HepG2 (cell line): ENCODE results near the gene BEAN1. TPM values are rescaled to one million over a fixed set of nuclear protein-coding genes. Genes with fewer than 3 reads are reported as not detected.
A peak's percentile ranks its signal among the peaks of the same experiment; 100 is the strongest.

Experiments used
- ATF4 ChIP-seq, 2 experiments: fragments of 450-650 bp in 1 of 2; sonication (generic) in 1 of 2; formaldehyde crosslinking; IDR thresholded peaks; 2 replicates each; pipeline versions ENCODE4 v1.5.0 to v1.8.0; 2020 to 2022; ENCODE audit warnings: mild to moderate bottlenecking in 1 of 2, missing genetic modification reagents in 1 of 2
- BRD4 ChIP-seq: sonication (generic); formaldehyde crosslinking; IDR thresholded peaks from 2 replicates; pipeline ENCODE4 v1.4.0; 2020; ENCODE audit warnings: missing genetic modification reagents
- CC2D1A ChIP-seq: sonication (generic); formaldehyde crosslinking; IDR thresholded peaks from 2 replicates; pipeline ENCODE4 v1.8.1; 2023; ENCODE audit warnings: mild to moderate bottlenecking, missing genetic modification reagents
- DNMT3B ChIP-seq: conservative IDR thresholded peaks from 2 replicates; pipeline ENCODE4 v1.6.1; 2016; ENCODE audit warnings: missing biosample characterization, control low read depth
- ETV5 ChIP-seq: IDR thresholded peaks from 2 replicates; pipeline ENCODE4 v1.6.1; 2018; ENCODE audit warnings: missing biosample characterization, missing genetic modification reagents, inconsistent platforms, borderline replicate concordance
- FIP1L1 ChIP-seq: fragments of 200-400 bp; formaldehyde crosslinking; IDR thresholded peaks from 2 replicates; pipeline ENCODE4 v1.6.1; 2018; ENCODE audit warnings: low read depth, mild to moderate bottlenecking, low read length, moderate library complexity, borderline replicate concordance; ENCODE audit not compliant: insufficient read depth
- FOXJ3 ChIP-seq: sonication (generic); formaldehyde crosslinking; IDR thresholded peaks from 2 replicates; pipeline ENCODE4 v1.4.0; 2020; ENCODE audit warnings: missing genetic modification reagents, mild to moderate bottlenecking, borderline replicate concordance
- GATAD2A ChIP-seq: IDR thresholded peaks from 2 replicates; pipeline ENCODE4 v1.6.1; 2016
- HMG20B ChIP-seq: conservative IDR thresholded peaks from 2 replicates; pipeline ENCODE4 v1.6.1; 2016; ENCODE audit warnings: missing genetic modification reagents, missing compliant biosample characterization
- MED8 ChIP-seq: sonication (generic); formaldehyde crosslinking; IDR thresholded peaks from 2 replicates; pipeline ENCODE4 v1.8.1; 2023; ENCODE audit warnings: mild to moderate bottlenecking, missing genetic modification reagents; ENCODE audit not compliant: insufficient replicate concordance
- MIXL1 ChIP-seq: IDR thresholded peaks from 2 replicates; pipeline ENCODE4 v1.6.1; 2016
- PAWR ChIP-seq: sonication (generic); formaldehyde crosslinking; IDR thresholded peaks from 2 replicates; pipeline ENCODE4 v1.4.0; 2020; ENCODE audit warnings: missing genetic modification reagents, mild to moderate bottlenecking, borderline replicate concordance
- PCBP2 ChIP-seq: fragments of 200-400 bp; formaldehyde crosslinking; optimal IDR thresholded peaks from 2 replicates; pipeline ENCODE3; 2018; ENCODE audit warnings: low read length, low read depth; ENCODE audit not compliant: poor library complexity, severe bottlenecking
- PHF20 ChIP-seq: sonication (generic); formaldehyde crosslinking; IDR thresholded peaks from 2 replicates; pipeline ENCODE4 v1.5.0; 2020; ENCODE audit warnings: mild to moderate bottlenecking, missing genetic modification reagents
- PHF5A ChIP-seq: IDR thresholded peaks from one replicate; pipeline ENCODE4 v1.6.1; 2018; ENCODE audit warnings: low read depth, missing genetic modification reagents; ENCODE audit not compliant: unreplicated experiment
- PRPF4 ChIP-seq: fragments of 200-400 bp; formaldehyde crosslinking; IDR thresholded peaks from 2 replicates; pipeline ENCODE4 v1.6.1; 2016; ENCODE audit warnings: low read length, low read depth; ENCODE audit not compliant: poor library complexity, severe bottlenecking
- RFXAP ChIP-seq: sonication (generic); formaldehyde crosslinking; IDR thresholded peaks from 2 replicates; pipeline ENCODE4 v1.4.0; 2020; ENCODE audit warnings: missing genetic modification reagents, borderline replicate concordance
- SIX1 ChIP-seq: sonication (generic); formaldehyde crosslinking; IDR thresholded peaks from 2 replicates; pipeline ENCODE4 v1.4.0; 2020; ENCODE audit warnings: missing genetic modification reagents, borderline replicate concordance
- SP4 ChIP-seq: sonication (generic); formaldehyde crosslinking; IDR thresholded peaks from 2 replicates; pipeline ENCODE4 v1.8.1; 2023; ENCODE audit warnings: mild to moderate bottlenecking, missing genetic modification reagents
- TCF7L2 ChIP-seq: IDR thresholded peaks from 2 replicates; pipeline ENCODE4 v1.6.1; 2011; ENCODE audit warnings: mild to moderate bottlenecking, low read depth, low read length, moderate library complexity
- THAP11 ChIP-seq: IDR thresholded peaks from 2 replicates; pipeline ENCODE4 v1.6.1; 2016; ENCODE audit warnings: missing biosample characterization, missing genetic modification reagents
- TRIM24 ChIP-seq: sonication (generic); formaldehyde crosslinking; IDR thresholded peaks from 2 replicates; pipeline ENCODE4 v1.8.0; 2022; ENCODE audit warnings: mild to moderate bottlenecking, missing genetic modification reagents
- ZBTB7A ChIP-seq: sonication (generic); formaldehyde crosslinking; IDR thresholded peaks from 2 replicates; pipeline ENCODE4 v1.8.0; 2022; ENCODE audit warnings: mild to moderate bottlenecking, missing genetic modification reagents
- ZEB1 ChIP-seq: IDR thresholded peaks from 2 replicates; pipeline ENCODE4 v1.6.1; 2012; ENCODE audit warnings: mild to moderate bottlenecking, low read depth, inconsistent platforms; ENCODE audit not compliant: insufficient replicate concordance
- ZFP1 ChIP-seq: IDR thresholded peaks from 2 replicates; pipeline ENCODE4 v1.6.1; 2016
- ZFP82 ChIP-seq: sonication (generic); formaldehyde crosslinking; IDR thresholded peaks from 2 replicates; pipeline ENCODE4 v1.5.1; 2020; ENCODE audit warnings: mild to moderate bottlenecking, missing genetic modification reagents, borderline replicate concordance
- ZNF124 ChIP-seq: sonication (generic); formaldehyde crosslinking; IDR thresholded peaks from 2 replicates; pipeline ENCODE4 v1.4.0; 2020; ENCODE audit warnings: missing genetic modification reagents
- ZNF17 ChIP-seq: sonication (generic); formaldehyde crosslinking; IDR thresholded peaks from 2 replicates; pipeline ENCODE4 v1.5.0; 2020; ENCODE audit warnings: mild to moderate bottlenecking, missing genetic modification reagents
- ZNF614 ChIP-seq: IDR thresholded peaks from 2 replicates; pipeline ENCODE4 v1.6.1; 2018; ENCODE audit warnings: missing biosample characterization, missing genetic modification reagents, inconsistent platforms, borderline replicate concordance
- ZNF672 ChIP-seq: sonication (generic); formaldehyde crosslinking; IDR thresholded peaks from 2 replicates; pipeline ENCODE4 v1.8.1; 2022; ENCODE audit warnings: missing genetic modification reagents
- ZNF878 ChIP-seq: sonication (generic); formaldehyde crosslinking; IDR thresholded peaks from 2 replicates; pipeline ENCODE4 v1.8.1; 2023; ENCODE audit warnings: mild to moderate bottlenecking, missing genetic modification reagents, moderate library complexity
- polyA plus RNA-seq, 8 experiments: library from polyadenylated mRNA; depleted of rRNA in 3 of 8; stranded (reverse) in 7 of 8; unstranded in 1 of 8; fragments of >200 nt; fragmentation: Illumina TruSeq in 4 of 8; extraction: Trizol in 4 of 8; gene quantifications; 2 replicates each; pipeline versions ENCODE4 v1.2.1 to v1.2.3, GENCODE V29; 2011 to 2016; ENCODE audit warnings: low read depth in 4 of 8, missing spikeins in 1 of 8, mixed read lengths in 1 of 8; ENCODE audit not compliant: insufficient read depth in 1 of 8
- total RNA-seq, 5 experiments: library from RNA; depleted of rRNA; stranded (reverse); fragments of >200 nt; fragmentation: Illumina TruSeq; extraction: Trizol; gene quantifications; 2 replicates each; pipeline ENCODE4 v1.2.3, GENCODE V29; 2016; ENCODE audit warnings: low read depth in 1 of 5
- TF ChIP-seq, protein P1 (sequence below): sonication (generic); formaldehyde crosslinking; IDR thresholded peaks from 2 replicates; pipeline ENCODE4 v1.5.1; 2020; ENCODE audit warnings: missing genetic modification reagents, mild to moderate bottlenecking, borderline replicate concordance

Gene BEAN1
- total and polyA plus RNA-seq, 2 of the 13 experiments (the other 11 are each of a cell fraction or from before 2014, with no cell fraction given): 0.53 to 1.4 TPM

DNA sequence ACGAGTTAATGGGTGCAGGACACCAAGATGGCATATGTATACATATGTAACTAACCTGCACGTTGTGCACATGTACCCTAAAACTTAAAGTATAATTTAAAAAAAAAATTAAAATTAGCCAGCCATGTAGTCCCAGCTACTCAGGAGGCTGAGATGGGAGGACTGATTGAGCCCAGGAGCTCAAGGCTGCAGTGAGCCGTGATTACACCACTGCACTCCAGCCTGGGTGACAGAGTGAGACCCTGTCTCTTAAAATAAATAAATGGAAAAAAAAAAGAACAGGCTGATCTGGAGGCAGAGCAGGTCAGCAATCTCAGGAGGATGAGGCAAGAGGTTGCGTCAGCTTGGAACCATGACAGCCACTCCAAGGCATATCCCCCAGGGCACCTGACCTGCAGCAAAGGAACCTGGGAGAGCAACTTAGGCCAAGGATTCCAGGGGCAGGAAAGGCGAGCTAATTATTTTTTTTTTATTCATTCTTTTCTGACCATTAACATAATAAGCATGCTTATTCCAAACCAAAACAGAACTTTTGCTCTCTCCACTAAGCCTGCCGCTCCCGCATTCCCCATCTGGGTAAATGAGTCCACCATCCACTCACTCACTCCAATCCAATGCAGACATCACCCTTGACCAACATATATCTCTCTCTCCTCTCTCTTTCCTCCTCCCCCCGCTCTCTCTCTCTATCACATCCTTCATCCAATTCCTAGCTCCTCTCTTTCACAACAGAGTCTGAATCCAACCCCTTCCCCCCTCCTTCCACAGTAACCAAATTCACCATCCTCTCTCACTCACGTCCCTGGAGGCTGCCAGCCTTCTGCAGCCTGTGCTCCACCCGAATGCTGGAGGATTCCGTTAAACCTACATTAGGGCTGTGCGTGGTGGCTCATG, 75.2 kb downstream of the BEAN1 start (continued):
- TF ChIP-seq MIXL1 (CRISPR knock-in tag) (no peak), TRIM24 (CRISPR knock-in tag) (no peak), PHF20 (CRISPR knock-in tag) (no peak), DNMT3B (CRISPR knock-in tag) (no peak), ZNF614 (CRISPR knock-in tag) (no peak), PHF5A (no peak), GATAD2A (CRISPR knock-in tag) (peak; percentile 85), ZFP82 (CRISPR knock-in tag) (no peak), THAP11 (peak; percentile 56; the same call in 1 of the 2 replicates), FIP1L1 (no peak), SP4 (CRISPR knock-in tag) (no peak), PAWR (CRISPR knock-in tag) (no peak), ZBTB7A (CRISPR knock-in tag) (0 out of 2 replicates have a peak, but pooled peaks have one; percentile 26), BRD4 (CRISPR knock-in tag) (no peak), ZNF672 (CRISPR knock-in tag) (no peak), CC2D1A (CRISPR knock-in tag) (no peak), FOXJ3 (CRISPR knock-in tag) (no peak), SIX1 (CRISPR knock-in tag) (no peak), RFXAP (CRISPR knock-in tag) (no peak), ZNF878 (CRISPR knock-in tag) (no peak), ETV5 (no peak), PCBP2 (no peak), PRPF4 (no peak), ATF4 (CRISPR knock-in tag; IDR thresholded peaks at IDR 0.05) (peak in 1 of 2 experiments; percentile 98; a peak in 2 of 4 replicates), ZNF17 (CRISPR knock-in tag) (no peak), ZEB1 (no peak), HMG20B (CRISPR knock-in tag) (no peak), ZNF124 (CRISPR knock-in tag) (no peak), ZFP1 (CRISPR knock-in tag) (no peak), TCF7L2 (no peak), MED8 (no peak)
- TF ChIP-seq, protein P1, sequence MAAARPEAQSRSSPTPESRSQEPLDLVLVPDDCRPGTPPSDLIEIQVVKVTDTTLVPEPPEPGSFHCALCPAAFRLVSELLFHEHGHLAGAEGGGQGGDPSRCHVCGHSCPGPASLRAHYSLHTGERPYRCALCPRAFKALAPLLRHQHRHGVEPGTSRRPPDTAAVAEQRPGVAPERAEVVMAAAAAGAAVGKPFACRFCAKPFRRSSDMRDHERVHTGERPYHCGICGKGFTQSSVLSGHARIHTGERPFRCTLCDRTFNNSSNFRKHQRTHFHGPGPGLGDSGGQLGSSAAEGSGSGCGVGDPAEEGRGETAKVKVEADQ (CRISPR knock-in tag): no peak
